Left ventricle myocardium inferior (tissue), 1 donor: ENCODE results near the gene HECTD4. TPM values are rescaled to one million over a fixed set of nuclear protein-coding genes. Genes with fewer than 3 reads are reported as not detected.

Experiments
- DNase-seq: peaks from one replicate; pipeline ENCODE4 v3.0.0-alpha.2; 2020
- H3K27ac ChIP-seq: fragments of 200-600 bp; replicated peaks from 2 replicates; pipeline ENCODE4 v1.8.0; 2021
- H3K27me3 ChIP-seq: fragments of 200-600 bp; 2 replicates; pipeline ENCODE4 v1.8.0; 2021; ENCODE audit warnings: low read depth
- H3K36me3 ChIP-seq: fragments of 200-600 bp; 2 replicates; pipeline ENCODE4 v1.8.0; 2021
- H3K4me1 ChIP-seq: fragments of 200-600 bp; 2 replicates; pipeline ENCODE4 v1.8.0; 2021
- H3K4me3 ChIP-seq: fragments of 200-600 bp; 2 replicates; pipeline ENCODE4 v1.8.0; 2021; ENCODE audit warnings: mild to moderate bottlenecking, moderate library complexity
- H3K9me3 ChIP-seq: fragments of 200-600 bp; replicated peaks from 2 replicates; pipeline ENCODE4 v1.8.0; 2021
- intact Hi-C: fragments of 100-400 bp; cut with micrococcal nuclease; formaldehyde crosslinking; loops from one replicate; pipeline ENCODE4 v1.11.0; 2022
- total RNA-seq: library from RNA; stranded (reverse); fragmentation: NEBNext Ultra II Directional; extraction: Animal tissue kit (Norgen Biotek cat#: 25700); gene quantifications from one replicate; pipeline ENCODE4 v1.2.1, GENCODE V29; 2021
- TF ChIP-seq, protein P1 (sequence below): fragments of 200-600 bp; IDR thresholded peaks from 2 replicates; pipeline ENCODE4 v1.8.0; 2021; ENCODE audit warnings: antibody characterized with exemption, mild to moderate bottlenecking, borderline replicate concordance
- donor health status: DM: no; HTN: yes; CAD: no; lungs with severe emphysema.

HECTD4 gene
- total RNA-seq, 1 donor from 2014 or later, result 23.4 TPM

DNA sequence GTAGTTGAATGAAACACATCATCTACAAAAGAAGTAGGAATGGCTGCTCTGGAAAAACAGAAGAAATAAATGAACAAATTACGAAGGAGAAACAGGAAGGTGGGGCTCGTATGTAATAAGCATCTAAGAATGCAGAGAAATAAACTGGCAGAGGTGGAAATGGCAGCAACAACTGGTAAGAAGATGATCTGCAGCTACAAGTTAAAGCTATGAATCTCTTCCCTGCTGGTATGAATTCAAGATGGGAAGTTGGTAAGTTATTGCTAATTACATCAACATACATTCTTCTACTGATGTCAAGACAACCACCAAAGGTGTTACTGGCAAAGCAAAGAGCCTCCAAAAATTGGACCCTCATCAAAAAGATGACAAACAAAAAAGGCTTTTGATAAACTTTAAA lies 59.8 kb downstream of the HECTD4 start:
- Histone ChIP-seq H3K27ac (no peak overlapping the region), H3K27me3 (no peaks in the 10 kb centered on the region), H3K9me3 (no peaks in the 10 kb centered on the region), H3K4me3 (no peak overlapping the region), H3K4me1 (peaks cover 49% of the 10 kb centered on the region), H3K36me3 (peaks cover 6% of the 10 kb centered on the region)
- TF ChIP-seq, protein P1, sequence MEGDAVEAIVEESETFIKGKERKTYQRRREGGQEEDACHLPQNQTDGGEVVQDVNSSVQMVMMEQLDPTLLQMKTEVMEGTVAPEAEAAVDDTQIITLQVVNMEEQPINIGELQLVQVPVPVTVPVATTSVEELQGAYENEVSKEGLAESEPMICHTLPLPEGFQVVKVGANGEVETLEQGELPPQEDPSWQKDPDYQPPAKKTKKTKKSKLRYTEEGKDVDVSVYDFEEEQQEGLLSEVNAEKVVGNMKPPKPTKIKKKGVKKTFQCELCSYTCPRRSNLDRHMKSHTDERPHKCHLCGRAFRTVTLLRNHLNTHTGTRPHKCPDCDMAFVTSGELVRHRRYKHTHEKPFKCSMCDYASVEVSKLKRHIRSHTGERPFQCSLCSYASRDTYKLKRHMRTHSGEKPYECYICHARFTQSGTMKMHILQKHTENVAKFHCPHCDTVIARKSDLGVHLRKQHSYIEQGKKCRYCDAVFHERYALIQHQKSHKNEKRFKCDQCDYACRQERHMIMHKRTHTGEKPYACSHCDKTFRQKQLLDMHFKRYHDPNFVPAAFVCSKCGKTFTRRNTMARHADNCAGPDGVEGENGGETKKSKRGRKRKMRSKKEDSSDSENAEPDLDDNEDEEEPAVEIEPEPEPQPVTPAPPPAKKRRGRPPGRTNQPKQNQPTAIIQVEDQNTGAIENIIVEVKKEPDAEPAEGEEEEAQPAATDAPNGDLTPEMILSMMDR, result no peak
- intact Hi-C loops, result no loop called here
- no peak for DNase-seq

DNA sequence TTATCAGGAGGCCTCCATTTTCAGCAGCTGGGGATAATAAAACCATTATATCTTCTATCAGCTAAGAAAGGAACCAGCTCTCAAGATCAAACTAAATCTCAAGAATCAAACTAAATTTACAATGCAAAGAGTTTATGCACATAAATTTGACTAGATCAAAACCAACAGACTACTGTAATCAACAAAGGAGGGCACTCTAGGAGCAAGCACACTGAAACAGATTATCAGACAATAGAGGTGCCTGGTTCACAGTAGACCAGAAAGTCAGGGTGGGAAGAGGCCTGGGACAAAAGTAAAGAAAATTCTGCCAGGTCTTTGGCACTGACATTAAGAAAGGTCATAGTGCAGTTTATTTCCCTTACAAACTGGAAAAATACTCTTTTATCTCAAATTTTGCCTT lies 61.0 kb downstream of the HECTD4 start:
- no peak overlapping the region for H3K27ac ChIP-seq
- no peaks in the 10 kb centered on the region for H3K9me3 ChIP-seq
- intact Hi-C loops, result no loop called here
- H3K27me3 ChIP-seq, result no peaks in the 10 kb centered on the region
- no peak overlapping the region for H3K4me3 ChIP-seq
- H3K4me1 ChIP-seq, result peaks cover 53% of the 10 kb centered on the region
- DNase-seq, result no peak
- H3K36me3 ChIP-seq, result peaks cover 6% of the 10 kb centered on the region
- TF ChIP-seq, protein P1, result no peak

DNA sequence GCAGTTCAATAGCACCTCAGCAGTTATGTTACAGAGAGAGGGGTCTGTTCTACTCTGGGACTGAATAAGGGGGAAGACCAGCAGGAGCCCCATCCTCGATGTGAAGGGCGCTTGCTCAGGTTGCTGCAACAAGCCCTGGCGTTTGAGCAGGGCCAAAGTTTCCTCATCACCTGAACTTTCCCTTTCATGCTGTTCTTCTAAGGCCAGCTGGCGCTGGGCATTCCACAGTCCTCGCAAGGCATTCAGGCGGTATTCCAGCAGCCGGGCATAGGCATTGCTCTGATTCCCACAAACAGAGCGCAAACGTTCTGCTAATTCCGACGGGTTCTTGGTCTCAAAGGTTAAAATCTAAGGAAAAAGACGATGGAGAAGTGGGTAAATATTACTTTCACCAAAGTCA lies 62.8 kb downstream of the HECTD4 start:
- intact Hi-C loops, result no loop called here
- DNase-seq, result no peak

DNA sequence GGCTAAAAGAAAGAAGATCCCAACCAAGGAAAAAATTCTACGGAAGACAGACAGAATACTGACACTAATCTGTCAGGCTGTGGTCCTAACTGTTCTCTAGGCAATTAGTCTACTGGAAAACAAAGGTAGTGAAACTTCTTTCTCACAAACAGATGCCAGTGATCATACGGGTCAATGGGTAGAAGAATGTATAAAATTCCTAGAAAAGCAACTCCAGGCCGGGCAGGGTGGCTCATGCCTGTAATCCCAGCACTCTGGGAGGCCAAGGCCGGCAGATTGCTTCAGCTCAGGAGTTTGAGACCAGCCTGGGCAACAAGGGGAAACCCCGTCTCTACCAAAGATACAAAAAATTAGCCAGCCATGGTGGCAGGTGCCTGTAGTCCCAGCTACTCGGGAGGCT lies 64.8 kb downstream of the HECTD4 start:
- peaks cover 14% of the 10 kb centered on the region for H3K36me3 ChIP-seq
- H3K4me3 ChIP-seq, result no peak overlapping the region
- intact Hi-C loops, result no loop called here
- TF ChIP-seq, protein P1, result no peak
- no peaks in the 10 kb centered on the region for H3K27me3 ChIP-seq
- H3K27ac ChIP-seq, result no peak overlapping the region
- no peak for DNase-seq
- H3K9me3 ChIP-seq, result no peaks in the 10 kb centered on the region
- H3K4me1 ChIP-seq, result peaks cover 31% of the 10 kb centered on the region

More for the DNA sequence above, 62.8 kb downstream of the HECTD4 start:
- no peaks in the 10 kb centered on the region for H3K27me3 ChIP-seq
- H3K9me3 ChIP-seq, result no peaks in the 10 kb centered on the region
- peaks cover 39% of the 10 kb centered on the region for H3K4me1 ChIP-seq
- no peak overlapping the region for H3K27ac ChIP-seq
- no peak overlapping the region for H3K4me3 ChIP-seq
- peaks cover 6% of the 10 kb centered on the region for H3K36me3 ChIP-seq
- TF ChIP-seq, protein P1, result no peak

DNA sequence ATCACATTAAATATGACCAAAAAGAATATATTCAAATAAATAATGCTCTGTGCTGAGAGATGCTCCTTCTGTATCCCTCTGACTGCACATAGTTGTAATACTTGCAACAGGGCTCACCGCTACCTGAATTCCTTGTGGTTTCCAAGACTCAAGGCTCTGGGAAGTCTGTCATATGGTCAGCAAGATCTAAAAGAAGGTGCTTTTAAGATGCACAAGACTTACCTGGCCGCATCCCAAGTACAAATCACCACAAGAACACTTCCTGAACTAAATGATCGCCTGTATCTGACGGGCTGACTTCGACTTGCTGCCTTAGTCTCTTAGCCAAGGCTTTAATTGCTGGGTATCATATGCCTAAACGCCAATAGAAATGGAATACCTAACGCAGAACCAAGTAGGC lies 67.2 kb downstream of the HECTD4 start:
- TF ChIP-seq, protein P1, result no peak
- no peaks in the 10 kb centered on the region for H3K9me3 ChIP-seq
- peaks cover 19% of the 10 kb centered on the region for H3K36me3 ChIP-seq
- peaks cover 26% of the 10 kb centered on the region for H3K4me1 ChIP-seq
- no peaks in the 10 kb centered on the region for H3K27me3 ChIP-seq
- intact Hi-C loops, result no loop called here
- no peak for DNase-seq
- H3K4me3 ChIP-seq, result no peak overlapping the region
- H3K27ac ChIP-seq, result no peak overlapping the region

DNA sequence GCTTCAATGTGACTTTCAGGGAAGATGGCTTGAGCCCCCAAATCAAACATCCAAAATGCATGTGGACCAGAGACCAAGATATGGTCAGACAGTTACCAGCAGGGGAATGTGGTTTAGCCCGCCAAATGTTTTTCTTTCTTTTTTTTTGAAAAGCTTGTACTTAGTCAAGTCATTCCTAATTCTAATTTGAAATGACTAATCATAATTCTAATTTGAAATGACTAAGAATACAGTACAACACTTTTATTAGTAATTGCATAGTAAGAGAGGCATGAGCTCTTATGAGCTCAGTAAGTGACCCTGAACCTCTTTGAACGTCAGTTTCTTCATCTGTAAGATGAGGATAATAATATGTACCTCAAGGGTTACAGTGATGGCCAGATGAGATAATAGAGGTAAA lies 72.4 kb downstream of the HECTD4 start:
- Histone ChIP-seq H3K27me3 (no peaks in the 10 kb centered on the region), H3K27ac (no peak overlapping the region), H3K9me3 (no peaks in the 10 kb centered on the region), H3K36me3 (peaks cover 38% of the 10 kb centered on the region), H3K4me3 (no peak overlapping the region), H3K4me1 (peaks cover 25% of the 10 kb centered on the region)
- intact Hi-C loops, result no loop called here
- TF ChIP-seq, protein P1, result no peak
- DNase-seq, result no peak
